ENCODE data around the gene ATP2B3. TPM values are rescaled to one million over a fixed set of nuclear protein-coding genes. Genes with fewer than 3 reads are reported as not detected.

ATP2B3 gene
- polyA plus RNA-seq, 1 experiment, result 0.02 TPM

GRCh38 chrX:153583433-153583832 is 66.0 kb downstream of the ATP2B3 start:
- H3K4me3 ChIP-seq (ENCODE audit: low read depth, low read length), result no peak overlapping the region
- no peak for DNase-seq (ENCODE audit: low read depth)
- ChIA-PET CTCF (no interaction called here), POLR2A (no interaction called here)
- no peaks in the 10 kb centered on the region for H3K27me3 ChIP-seq (ENCODE audit: control insufficient read depth, insufficient read depth, low read length)
- TF ChIP-seq CTCF (IDR thresholded peaks at IDR 0.05; ENCODE audit: insufficient read depth, low read depth, low read length), result no peak
- no peaks in the 10 kb centered on the region for H3K36me3 ChIP-seq (ENCODE audit: control insufficient read depth, insufficient read depth, low read length)

- Histone ChIP-seq H3K36me3 (ENCODE audit: control insufficient read depth, insufficient read depth, low read length) (peaks cover 3% of the 10 kb centered on the region), H3K27me3 (ENCODE audit: control insufficient read depth, insufficient read depth, low read length) (no peaks in the 10 kb centered on the region), H3K4me3 (ENCODE audit: low read depth, low read length) (no peak overlapping the region)
- no peak for DNase-seq (ENCODE audit: low read depth)
- CTCF ChIA-PET, result interaction anchor here (0.6 kb wide), 1 partner anchor 742 kb away, joined by 3 read pairs; no protein-coding TSS in a partner anchor
- POLR2A ChIA-PET, result no interaction called here
- TF ChIP-seq CTCF (IDR thresholded peaks at IDR 0.05; ENCODE audit: insufficient read depth, low read depth, low read length), result no peak
Measured at GRCh38 chrX:153585827-153586226, 68.4 kb downstream of the ATP2B3 start.

- Histone ChIP-seq H3K36me3 (ENCODE audit: control insufficient read depth, insufficient read depth, low read length) (peaks cover 4% of the 10 kb centered on the region), H3K27me3 (ENCODE audit: control insufficient read depth, insufficient read depth, low read length) (no peaks in the 10 kb centered on the region), H3K4me3 (ENCODE audit: low read depth, low read length) (no peak overlapping the region)
- ChIA-PET CTCF (no interaction called here), POLR2A (no interaction called here)
- no peak for TF ChIP-seq CTCF (IDR thresholded peaks at IDR 0.05; ENCODE audit: insufficient read depth, low read depth, low read length)
- DNase-seq (ENCODE audit: low read depth), result no peak
Measured at GRCh38 chrX:153587342-153587741, 69.9 kb downstream of the ATP2B3 start.

- Histone ChIP-seq H3K27me3 (ENCODE audit: control insufficient read depth, insufficient read depth, low read length) (no peaks in the 10 kb centered on the region), H3K36me3 (ENCODE audit: control insufficient read depth, insufficient read depth, low read length) (peaks cover 6% of the 10 kb centered on the region), H3K4me3 (ENCODE audit: low read depth, low read length) (no peak overlapping the region)
- ChIA-PET CTCF (no interaction called here), POLR2A (no interaction called here)
- TF ChIP-seq CTCF (IDR thresholded peaks at IDR 0.05; ENCODE audit: insufficient read depth, low read depth, low read length), result no peak
- DNase-seq (ENCODE audit: low read depth), result no peak
Measured at GRCh38 chrX:153588021-153588781, 70.8 kb downstream of the ATP2B3 start.

GRCh38 chrX:153588782-153589446 is 71.5 kb downstream of the ATP2B3 start:
- ChIA-PET CTCF (no interaction called here), POLR2A (no interaction called here)
- no peak for DNase-seq (ENCODE audit: low read depth)
- no peak for TF ChIP-seq CTCF (IDR thresholded peaks at IDR 0.05; ENCODE audit: insufficient read depth, low read depth, low read length)
- Histone ChIP-seq H3K4me3 (ENCODE audit: low read depth, low read length) (no peak overlapping the region), H3K36me3 (ENCODE audit: control insufficient read depth, insufficient read depth, low read length) (peaks cover 9% of the 10 kb centered on the region), H3K27me3 (ENCODE audit: control insufficient read depth, insufficient read depth, low read length) (no peaks in the 10 kb centered on the region)
